Measurements from ENCODE around the gene KAZN.

DNA sequence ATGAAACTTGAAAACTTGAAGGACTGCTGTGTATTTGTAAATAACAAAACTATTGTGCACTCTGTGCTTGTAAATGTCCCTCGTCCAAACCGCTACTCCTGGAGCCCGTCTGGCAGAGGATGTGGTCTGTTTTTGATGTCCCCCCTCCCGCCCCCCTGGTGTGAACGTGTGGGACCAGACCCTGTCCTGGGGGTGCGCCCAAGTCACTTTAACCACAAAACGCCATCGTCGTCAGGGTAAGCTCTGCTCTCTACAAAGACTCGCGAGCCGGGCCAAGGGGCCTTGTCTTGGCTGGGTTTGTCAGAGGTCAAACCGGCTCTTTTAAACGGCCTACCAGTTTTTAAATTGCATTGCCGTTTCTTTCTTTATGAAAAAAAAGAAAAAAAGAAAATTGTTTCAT lies 467.7 kb downstream of the KAZN start:
- TF ChIP-seq, protein P1, sequence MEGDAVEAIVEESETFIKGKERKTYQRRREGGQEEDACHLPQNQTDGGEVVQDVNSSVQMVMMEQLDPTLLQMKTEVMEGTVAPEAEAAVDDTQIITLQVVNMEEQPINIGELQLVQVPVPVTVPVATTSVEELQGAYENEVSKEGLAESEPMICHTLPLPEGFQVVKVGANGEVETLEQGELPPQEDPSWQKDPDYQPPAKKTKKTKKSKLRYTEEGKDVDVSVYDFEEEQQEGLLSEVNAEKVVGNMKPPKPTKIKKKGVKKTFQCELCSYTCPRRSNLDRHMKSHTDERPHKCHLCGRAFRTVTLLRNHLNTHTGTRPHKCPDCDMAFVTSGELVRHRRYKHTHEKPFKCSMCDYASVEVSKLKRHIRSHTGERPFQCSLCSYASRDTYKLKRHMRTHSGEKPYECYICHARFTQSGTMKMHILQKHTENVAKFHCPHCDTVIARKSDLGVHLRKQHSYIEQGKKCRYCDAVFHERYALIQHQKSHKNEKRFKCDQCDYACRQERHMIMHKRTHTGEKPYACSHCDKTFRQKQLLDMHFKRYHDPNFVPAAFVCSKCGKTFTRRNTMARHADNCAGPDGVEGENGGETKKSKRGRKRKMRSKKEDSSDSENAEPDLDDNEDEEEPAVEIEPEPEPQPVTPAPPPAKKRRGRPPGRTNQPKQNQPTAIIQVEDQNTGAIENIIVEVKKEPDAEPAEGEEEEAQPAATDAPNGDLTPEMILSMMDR (conservative IDR thresholded peaks at IDR 0.05; ENCODE audit: low read length) = no peak
- no peak for TF ChIP-seq EZH2phosphoT487 (IDR thresholded peaks at IDR 0.05; ENCODE audit: borderline replicate concordance)
